HG02970 (cell line): ENCODE results near the gene ATP2A3.

ENCODE experiments used
- ATAC-seq: cut with Tn5 transposase; IDR thresholded peaks from one replicate; pipeline ENCODE4 v1.9.1; 2021; ENCODE audit warnings: mild to moderate bottlenecking, moderate library complexity, moderate number of reproducible peaks; ENCODE audit not compliant: unreplicated experiment, low FRiP score

The ATP2A3 gene

GRCh38 chr17:3935825-3936355 is 28.3 kb downstream of the ATP2A3 start:
- no peak for ATAC-seq

GRCh38 chr17:3935140-3935542 is 29.1 kb downstream of the ATP2A3 start:
- ATAC-seq: no peak

GRCh38 chr17:3929764-3930163 is 34.5 kb downstream of the ATP2A3 start:
- no peak for ATAC-seq

- no peak for ATAC-seq
Measured at GRCh38 chr17:3929181-3929580, 35.1 kb downstream of the ATP2A3 start.

- ATAC-seq: no peak
Measured at GRCh38 chr17:3928406-3928805, 35.8 kb downstream of the ATP2A3 start.

- ATAC-seq: no peak
Measured at GRCh38 chr17:3927628-3928340, 36.5 kb downstream of the ATP2A3 start.

GRCh38 chr17:3926860-3927627 is 37.2 kb downstream of the ATP2A3 start:
- no peak for ATAC-seq

- ATAC-seq: no peak
Measured at GRCh38 chr17:3925684-3926485, 38.4 kb downstream of the ATP2A3 start.

- ATAC-seq: no peak
Measured at GRCh38 chr17:3924512-3925350, 39.5 kb downstream of the ATP2A3 start.

GRCh38 chr17:3923466-3924190 is 40.6 kb downstream of the ATP2A3 start:
- no peak for ATAC-seq

GRCh38 chr17:3922765-3923164 is 41.5 kb downstream of the ATP2A3 start:
- ATAC-seq: no peak

- ATAC-seq: no peak
Measured at GRCh38 chr17:3921502-3922319, 42.5 kb downstream of the ATP2A3 start.

GRCh38 chr17:3921006-3921405 is 43.2 kb downstream of the ATP2A3 start:
- no peak for ATAC-seq

- no peak for ATAC-seq
Measured at GRCh38 chr17:3919123-3919624, 45.1 kb downstream of the ATP2A3 start.

- no peak for ATAC-seq
Measured at GRCh38 chr17:3918372-3919122, 45.7 kb downstream of the ATP2A3 start.

GRCh38 chr17:3917391-3917931 is 46.8 kb downstream of the ATP2A3 start:
- no peak for ATAC-seq

GRCh38 chr17:3916825-3917224 is 47.4 kb downstream of the ATP2A3 start:
- ATAC-seq: no peak
